Ramos (cell line): ENCODE results near the gene KCNJ14.

Experiments used
- in situ Hi-C: fragments of 300-500 bp; cut with MboI; formaldehyde crosslinking; loops from one replicate; pipeline ENCODE4 v1.14.3; 2022; ENCODE audit warnings: low sequenced_read_pairs; ENCODE audit not compliant: unreplicated experiment

KCNJ14 gene

GRCh38 chr19:48444936-48445200 lies 10.5 kb upstream of the KCNJ14 start:
- in situ Hi-C loops, result no loop called here

- in situ Hi-C loops, result no loop called here
Observed at GRCh38 chr19:48445256-48445605, 10.1 kb upstream of the KCNJ14 start.

DNA sequence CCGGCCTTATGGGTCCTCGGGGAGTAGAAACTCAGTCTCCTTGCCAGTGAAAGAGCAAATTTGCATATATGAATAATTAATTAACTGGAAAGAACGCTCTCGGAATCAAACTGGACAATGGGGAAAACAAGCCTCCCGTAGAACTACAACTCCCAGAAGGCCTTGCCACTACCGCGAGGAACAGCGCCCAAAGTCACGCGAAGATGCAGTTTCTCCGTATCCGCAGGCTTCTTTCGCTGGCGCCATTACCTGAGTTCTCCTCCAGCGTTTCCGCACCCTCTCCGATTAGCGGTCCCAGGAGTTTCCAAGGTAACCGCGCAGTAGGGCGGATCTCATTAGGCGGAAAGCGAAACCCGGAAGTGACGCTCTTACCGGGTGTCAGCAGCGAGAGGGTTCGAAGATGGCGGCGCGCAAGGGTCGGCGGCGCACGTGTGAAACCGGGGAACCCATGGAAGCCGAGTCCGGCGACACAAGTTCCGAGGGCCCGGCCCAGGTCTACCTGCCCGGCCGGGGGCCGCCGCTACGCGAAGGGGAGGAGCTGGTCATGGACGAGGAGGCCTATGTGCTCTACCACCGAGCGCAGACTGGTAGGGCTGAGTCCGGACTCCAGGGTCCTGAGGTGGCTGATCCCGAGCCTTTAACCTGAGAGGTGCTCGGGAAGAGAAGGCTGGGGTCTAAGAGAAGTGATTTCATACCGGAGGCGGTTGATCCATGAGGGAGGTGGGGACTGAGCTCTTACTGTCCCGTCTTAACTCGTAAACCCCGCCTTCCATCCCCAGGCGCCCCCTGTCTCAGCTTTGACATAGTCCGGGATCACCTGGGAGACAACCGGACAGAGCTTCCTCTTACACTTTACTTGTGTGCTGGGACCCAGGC lies 9.5 kb upstream of the KCNJ14 start, which contains the start of gene GRWD1:
Gene GRWD1, plus strand, starts transcription at position 378 of the 876 bp plus-strand sequence. Its CDS starts 23 bp downstream, at position 401.
- in situ Hi-C loops, result no loop called here

DNA sequence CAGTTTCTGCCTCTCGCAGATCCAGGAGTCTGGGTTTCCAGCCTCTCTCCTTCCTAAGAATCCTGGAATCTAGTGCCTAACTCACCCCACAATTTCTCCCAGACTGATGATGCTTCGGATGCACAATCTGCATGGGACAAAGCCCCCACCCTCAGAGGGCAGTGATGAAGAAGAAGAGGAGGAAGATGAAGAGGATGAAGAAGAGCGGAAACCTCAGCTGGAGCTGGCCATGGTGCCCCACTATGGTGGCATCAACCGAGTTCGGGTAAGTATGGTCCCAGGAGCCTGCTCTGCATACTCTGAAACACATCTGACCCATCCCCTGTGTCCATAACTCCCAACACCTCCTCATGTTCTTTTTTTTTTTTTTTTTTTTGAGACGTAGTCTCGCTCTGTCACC lies 8.8 kb upstream of the KCNJ14 start:
- in situ Hi-C loops, result no loop called here

DNA sequence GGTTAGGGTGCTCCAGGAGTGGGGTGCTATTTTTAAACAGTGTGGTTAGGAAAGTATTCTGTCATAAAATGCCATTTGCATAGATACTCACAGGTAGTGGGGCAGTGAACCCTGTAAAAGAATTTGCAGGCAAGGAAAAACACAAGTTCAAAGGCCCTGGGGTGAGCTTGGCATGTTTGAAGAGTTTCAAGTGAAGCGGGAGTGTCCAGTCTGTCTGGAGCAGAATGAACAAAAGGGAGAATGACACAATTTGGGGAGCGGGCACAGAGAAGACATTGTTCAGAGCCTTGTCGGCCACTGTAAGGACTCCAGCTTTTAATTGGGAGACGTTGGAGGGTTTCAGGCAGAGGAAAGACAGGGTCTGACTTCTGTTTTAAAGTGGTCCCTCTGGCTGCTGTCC lies 6.8 kb upstream of the KCNJ14 start:
- in situ Hi-C loops, result no loop called here

GRCh38 chr19:48450441-48450840 lies 4.9 kb upstream of the KCNJ14 start:
- in situ Hi-C loops, result no loop called here

GRCh38 chr19:48450863-48451262 lies 4.5 kb upstream of the KCNJ14 start:
- in situ Hi-C loops, result no loop called here

DNA sequence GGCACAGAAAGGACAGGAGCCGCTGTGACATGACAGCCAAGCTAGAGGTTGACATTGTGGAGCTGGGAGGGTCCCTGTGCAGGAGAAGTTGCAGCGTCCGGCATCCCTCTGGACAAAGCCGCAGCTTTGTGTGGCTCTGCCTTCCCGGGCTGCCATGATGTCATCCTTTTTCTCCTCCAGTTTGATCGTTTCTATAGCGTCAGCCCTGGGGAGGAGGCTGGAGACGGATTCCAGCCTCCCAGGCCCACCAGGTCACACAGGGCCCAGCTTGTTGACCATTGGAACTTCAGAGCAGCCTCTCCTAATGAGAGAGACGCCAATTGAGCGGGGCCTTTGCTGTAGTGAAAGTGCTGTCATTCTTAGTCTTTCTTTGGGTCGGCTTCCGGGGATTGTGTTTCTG lies 3.8 kb upstream of the KCNJ14 start:
- in situ Hi-C loops, result no loop called here

DNA sequence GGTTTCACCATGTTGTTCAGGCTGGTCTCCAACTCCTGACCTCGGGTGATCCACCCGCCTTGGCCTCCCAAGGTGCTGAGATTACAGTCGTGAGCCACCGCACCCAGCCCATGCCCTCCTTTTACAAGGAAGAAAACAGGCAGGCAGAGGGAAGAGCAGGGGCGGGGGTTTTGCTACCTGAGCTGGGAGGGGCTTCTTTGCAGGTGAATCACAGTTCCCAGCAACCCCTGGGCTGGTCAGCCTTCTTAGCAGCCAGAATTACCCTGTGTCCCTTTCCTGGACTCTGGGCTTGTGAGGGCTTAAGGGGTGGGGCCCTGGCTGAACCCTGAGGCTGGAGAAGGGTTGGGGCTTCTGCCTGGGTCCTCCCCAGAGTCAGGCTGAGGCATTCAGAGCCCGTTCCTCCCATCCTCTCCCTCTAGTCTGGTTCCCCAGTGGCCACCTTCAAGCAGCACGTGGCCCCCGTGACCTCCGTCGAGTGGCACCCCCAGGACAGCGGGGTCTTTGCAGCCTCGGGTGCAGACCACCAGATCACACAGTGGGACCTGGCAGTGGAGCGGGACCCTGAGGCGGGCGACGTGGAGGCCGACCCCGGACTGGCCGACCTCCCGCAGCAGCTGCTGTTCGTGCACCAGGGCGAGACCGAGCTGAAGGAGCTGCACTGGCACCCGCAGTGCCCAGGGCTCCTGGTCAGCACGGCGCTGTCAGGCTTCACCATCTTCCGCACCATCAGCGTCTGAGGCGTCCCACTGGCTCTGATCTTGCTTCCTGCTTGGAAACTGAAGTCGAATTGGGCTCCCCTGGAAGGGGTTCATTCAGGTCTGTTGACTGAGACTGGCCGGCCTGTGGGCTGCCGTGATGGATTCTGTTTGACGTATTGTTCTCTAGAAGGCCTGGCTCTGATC lies 2.8 kb upstream of the KCNJ14 start:
- in situ Hi-C loops, result no loop called here

- in situ Hi-C loops, result no loop called here
Observed at GRCh38 chr19:48454150-48454730, 1.1 kb upstream of the KCNJ14 start.

DNA sequence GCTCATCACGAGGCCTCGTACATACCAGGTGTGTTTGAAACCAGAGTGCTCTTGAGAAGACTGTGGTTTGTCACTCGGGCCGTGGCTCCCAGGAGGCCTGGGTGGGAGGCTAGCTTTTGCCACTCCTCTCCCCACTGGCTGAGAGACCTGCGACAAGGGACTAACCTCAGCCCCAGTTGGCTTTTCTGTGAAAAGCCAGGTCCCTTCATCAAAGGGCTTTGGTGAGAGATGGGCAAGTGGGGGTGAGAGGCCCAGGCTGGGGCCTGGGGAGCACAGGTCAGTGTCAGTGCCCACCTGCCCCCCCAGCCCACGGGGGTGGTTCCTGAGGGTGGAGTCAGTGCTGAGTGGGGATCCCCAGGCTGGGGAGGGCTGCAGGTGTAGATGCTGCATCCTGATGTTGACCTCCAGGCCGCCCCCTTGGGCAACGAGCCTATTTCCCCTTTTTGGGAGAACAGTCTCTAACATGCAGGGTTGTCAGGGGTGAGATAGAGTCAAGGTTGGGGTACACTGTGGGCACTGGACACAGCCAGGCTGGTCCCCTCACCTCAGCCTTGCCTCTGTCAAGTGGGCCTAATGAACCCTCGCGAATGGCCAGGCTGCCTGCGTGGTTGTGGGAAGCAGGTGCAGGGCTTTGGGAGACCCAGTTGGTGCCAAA lies 661 bp downstream of the KCNJ14 start:
- in situ Hi-C loops, result no loop called here

GRCh38 chr19:48456864-48457263 lies 1.5 kb downstream of the KCNJ14 start:
- in situ Hi-C loops, result no loop called here

DNA sequence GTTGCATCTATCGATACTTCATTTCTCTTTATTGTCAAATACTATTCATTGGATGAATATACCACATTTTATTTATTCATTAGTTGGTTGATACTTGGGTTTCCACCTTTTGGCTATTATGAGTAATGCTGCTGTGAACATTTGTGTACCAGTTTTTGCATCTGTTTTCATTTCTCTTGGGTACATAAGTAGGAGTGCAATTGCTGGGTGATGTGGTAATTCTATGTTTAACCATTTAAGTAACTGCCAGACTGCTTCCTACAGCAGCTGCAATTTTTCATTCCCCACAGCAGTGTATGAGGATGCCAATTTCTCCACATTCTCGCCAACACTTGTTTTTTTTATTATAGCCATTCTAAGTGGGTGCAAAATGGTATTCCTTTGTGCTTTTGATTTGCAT lies 2.6 kb downstream of the KCNJ14 start:
- in situ Hi-C loops, result no loop called here

DNA sequence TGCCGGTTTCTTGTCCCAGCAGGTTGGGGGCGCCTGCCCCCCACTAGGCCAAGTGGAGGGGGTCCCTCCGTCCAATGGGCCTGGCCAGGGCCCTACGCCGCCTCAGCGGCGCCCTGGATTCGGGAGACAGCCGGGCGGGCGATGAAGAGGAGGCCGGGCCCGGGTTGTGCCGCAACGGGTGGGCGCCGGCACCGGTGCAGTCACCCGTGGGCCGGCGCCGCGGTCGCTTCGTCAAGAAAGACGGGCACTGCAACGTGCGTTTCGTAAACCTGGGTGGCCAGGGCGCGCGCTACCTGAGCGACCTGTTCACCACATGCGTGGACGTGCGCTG lies 6.2 kb downstream of the KCNJ14 start:
- in situ Hi-C loops, result no loop called here

GRCh38 chr19:48461982-48462655 lies 6.7 kb downstream of the KCNJ14 start:
- in situ Hi-C loops, result no loop called here

- in situ Hi-C loops, result no loop called here
Observed at GRCh38 chr19:48465215-48465614, 9.8 kb downstream of the KCNJ14 start.

- in situ Hi-C loops, result no loop called here
Observed at GRCh38 chr19:48466561-48467325, 11.4 kb downstream of the KCNJ14 start.

DNA sequence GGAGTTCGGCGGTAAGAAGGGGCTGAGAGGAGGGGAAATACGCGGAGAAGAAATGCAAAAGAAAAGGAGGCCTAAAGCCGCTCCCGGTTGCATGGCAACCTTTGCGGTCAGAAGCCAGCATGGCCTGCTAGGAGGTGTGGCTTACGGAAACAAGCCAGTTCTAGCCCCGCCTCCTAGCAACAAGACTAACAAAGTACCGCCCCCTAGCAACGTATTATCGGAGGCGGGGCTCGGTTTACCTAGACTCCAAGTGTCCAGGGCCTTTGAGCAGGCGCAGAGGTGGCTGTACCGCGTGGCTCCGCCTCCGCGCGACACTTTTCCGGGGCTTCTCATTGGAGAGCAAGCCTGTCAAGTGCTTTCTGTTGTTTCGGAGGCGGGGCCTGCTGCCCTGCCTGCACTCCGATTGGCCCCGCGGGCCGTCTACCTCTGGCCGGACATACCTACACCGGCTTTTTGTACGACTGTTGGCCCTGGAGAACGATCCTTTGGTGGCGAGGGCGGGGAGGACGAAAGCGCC lies 13.5 kb downstream of the KCNJ14 start:
- in situ Hi-C loops, result no loop called here

- in situ Hi-C loops, result no loop called here
Observed at GRCh38 chr19:48469289-48469881, 14.0 kb downstream of the KCNJ14 start, which contains the start of gene CYTH2. TSS of gene CYTH2 (plus strand) at chr19:48469369. CDS start at chr19:48469508, 139 bp downstream.
